Stimulated activated naive CD4-positive, alpha-beta T cell treated with Interleukin-2 at 50 U/mL for 16 hours (primary cell): ENCODE results near the gene FRRS1L.

Experiments used
- DNase-seq: peaks from one replicate; lab custom pipeline; 2025; lab: John Stamatoyannopoulos, UW

FRRS1L gene

GRCh38 chr9:109107402-109108240 is 59.4 kb downstream of the FRRS1L start:
- no peak for DNase-seq

- DNase-seq: no peak
Observed at GRCh38 chr9:109101810-109102209, 65.2 kb downstream of the FRRS1L start.

- no peak for DNase-seq
Observed at GRCh38 chr9:109101202-109101595, 65.8 kb downstream of the FRRS1L start.

GRCh38 chr9:109100543-109101201 is 66.4 kb downstream of the FRRS1L start:
- DNase-seq: no peak

- no peak for DNase-seq
Observed at GRCh38 chr9:109098960-109099308, 68.1 kb downstream of the FRRS1L start.

DNA sequence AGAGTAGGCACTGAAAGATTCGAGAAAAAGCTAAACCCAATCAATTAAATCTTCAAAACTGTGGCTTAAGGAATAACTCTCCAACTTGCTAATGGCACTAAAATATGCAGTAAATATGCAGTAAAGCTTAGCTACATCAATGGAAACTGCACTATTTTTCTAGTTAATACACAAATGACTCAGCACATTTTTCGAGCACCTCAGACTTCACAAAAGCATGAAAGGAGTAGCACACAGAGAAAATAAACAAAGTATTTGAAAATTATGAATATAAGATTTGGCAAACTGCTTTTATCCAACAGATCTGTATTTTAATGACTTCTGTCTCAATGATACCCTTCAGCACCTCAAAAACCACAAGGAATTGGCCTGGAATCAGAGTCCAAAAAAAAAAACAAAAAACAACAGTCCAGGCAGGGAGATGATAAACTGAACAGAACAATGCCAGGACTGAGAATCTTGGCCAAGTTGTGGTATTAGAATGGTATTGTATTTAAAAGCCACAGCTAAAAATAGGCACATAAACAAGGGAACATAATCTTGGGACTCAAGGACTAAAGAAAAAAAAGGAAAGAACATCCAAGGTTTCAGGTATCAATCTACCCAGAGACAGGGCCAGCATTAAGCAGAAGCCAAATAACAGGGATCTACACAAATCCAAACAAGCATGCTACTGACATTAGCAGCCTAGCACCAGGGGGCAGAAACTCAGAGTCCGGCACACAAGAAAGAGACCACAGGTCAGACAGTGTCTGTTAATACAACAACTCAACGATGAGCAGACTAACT is 68.7 kb downstream of the FRRS1L start:
- no peak for DNase-seq

DNA sequence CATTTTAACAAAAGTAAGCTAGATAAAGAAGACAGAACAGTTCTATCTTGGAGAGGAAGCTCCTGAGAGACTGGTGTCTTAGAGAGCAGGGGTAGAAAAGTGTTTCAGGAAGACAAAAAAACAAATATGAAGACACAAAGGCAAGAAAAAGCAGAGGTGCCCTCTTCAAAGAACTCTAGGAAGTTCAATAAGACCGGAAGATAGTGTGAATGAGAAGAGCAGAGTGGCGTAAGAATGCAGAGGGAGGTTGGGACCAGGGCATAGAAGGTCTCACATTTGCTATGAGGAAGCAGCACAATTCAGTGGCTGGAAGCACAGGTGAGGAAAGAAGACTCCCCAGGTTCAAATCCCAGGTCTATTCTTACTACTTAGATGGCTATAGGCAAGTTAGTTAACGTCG is 69.9 kb downstream of the FRRS1L start:
- DNase-seq: no peak

GRCh38 chr9:109095321-109095720 is 71.7 kb downstream of the FRRS1L start:
- DNase-seq: no peak

- no peak for DNase-seq
Observed at GRCh38 chr9:109094268-109094667, 72.8 kb downstream of the FRRS1L start.

- DNase-seq: no peak
Observed at GRCh38 chr9:109092587-109092986, 74.5 kb downstream of the FRRS1L start.

DNA sequence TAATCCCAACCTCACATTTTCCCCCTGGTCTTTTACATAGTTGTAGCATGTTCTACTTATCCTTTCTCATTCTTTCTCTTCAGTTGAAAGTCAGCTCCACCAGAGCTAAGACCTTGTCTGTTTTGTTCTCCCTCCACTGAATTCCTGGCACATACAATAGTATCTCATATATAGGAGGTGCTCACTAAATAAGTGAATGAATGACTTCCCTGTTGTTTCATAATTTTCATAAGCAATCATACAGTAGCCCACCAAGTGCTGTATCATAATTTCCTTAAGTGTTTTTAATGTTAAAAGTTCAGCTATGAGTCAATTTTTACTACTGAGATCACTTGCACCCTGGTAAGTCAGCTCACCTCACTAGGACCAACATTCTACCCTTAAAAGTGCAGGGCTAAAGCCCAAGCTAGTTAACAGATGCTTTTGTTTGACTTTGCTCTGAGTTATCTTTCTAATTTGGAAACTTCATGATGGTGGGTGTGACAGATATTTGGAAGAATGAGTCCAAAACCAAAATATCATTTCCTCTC is 74.9 kb downstream of the FRRS1L start:
- no peak for DNase-seq

DNA sequence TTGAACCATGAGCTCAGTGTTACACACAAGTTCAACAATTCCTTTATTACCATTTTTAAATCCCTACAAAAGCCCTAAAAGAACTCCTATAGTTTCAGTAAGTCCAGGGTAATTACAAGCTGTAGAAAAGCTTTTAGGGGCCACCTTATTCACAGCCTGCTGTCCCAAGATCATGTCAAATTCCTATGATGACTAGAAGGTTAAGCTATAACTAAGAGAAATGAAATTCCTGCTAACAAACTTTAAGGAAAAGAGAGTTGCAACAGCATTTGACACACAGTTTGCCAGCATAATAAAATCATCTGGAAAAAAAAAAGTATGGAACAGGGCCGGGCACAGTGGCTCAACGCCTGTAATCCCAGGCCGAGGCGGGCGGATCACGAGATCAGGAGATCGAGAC is 78.8 kb downstream of the FRRS1L start:
- no peak for DNase-seq

DNA sequence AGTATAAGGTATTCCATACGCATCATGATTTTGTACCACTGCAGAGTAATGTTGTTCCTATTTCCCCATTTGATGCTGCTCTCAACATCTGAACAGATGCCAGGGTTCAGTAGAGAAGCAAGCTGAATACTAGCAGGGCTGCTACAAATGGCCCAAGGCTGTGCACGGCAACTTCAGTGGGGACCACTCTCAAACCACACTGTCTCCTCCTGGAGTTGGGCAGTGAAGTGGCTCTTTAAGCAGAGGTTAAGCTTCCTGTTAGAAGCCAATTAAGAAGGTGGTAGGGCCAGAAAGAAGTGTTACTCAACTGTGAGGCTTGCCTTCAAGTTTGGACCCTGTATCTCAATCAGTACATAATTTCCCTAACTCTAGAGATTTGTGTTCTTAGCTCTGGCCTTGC is 79.3 kb downstream of the FRRS1L start:
- DNase-seq: no peak

DNA sequence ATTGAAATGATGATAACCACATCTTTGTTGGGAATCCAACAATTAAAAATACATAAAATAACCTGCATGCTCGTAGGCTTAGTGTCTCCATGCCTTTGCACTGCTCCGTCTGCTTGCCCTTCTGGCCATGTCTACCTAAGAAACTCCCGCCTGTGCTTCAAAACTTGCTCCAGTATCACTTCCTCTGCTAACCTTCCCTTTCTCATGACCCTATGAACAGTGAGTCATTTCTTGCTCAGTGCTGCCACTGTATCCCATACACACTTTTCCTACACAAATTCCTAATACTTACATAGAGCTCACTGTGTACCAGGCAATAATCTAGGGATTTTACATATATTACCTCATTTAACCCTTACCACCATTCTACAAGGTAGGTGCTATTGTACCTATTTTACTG is 80.8 kb downstream of the FRRS1L start:
- DNase-seq: no peak

- no peak for DNase-seq
Observed at GRCh38 chr9:109085510-109085909, 81.5 kb downstream of the FRRS1L start.

GRCh38 chr9:109083813-109084405 is 83.1 kb downstream of the FRRS1L start:
- no peak for DNase-seq

DNA sequence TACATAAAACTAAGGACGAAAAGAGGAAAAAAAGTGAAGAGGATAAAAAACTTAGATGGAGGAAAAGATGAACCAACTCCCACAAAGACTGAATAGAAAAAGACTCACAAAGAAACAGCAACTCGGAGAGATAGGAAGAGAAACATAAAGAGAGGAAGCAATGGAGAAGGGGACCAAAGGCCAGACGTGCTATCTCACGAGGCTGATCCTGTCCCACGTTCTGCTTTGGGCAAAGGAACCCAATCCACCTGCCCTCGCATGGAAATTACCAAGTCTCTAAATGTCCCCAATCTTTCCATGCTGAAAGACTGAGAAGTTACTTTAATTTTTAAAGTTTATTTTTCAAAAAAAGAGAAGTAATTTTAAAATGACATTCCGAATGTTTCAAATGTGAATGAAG is 83.9 kb downstream of the FRRS1L start:
- DNase-seq: no peak

GRCh38 chr9:109082091-109082620 is 84.9 kb downstream of the FRRS1L start:
- no peak for DNase-seq
